ENCODE results near the gene FRMD4A.

GRCh38 chr10:14126697-14127440, 203.9 kb downstream of the FRMD4A start:
- no peak for TF ChIP-seq CTCF (IDR thresholded peaks at IDR 0.05)
- TF ChIP-seq POLR2A (IDR thresholded peaks at IDR 0.05) = no peak

Measured in testis (tissue), 2 donors.